ENCODE results near the gene PHACTR2. TPM values are rescaled to one million over a fixed set of nuclear protein-coding genes. Genes with fewer than 3 reads are reported as not detected.
"Not testable (repeated sequence)": the region's sequence is repeated elsewhere in the genome, so short reads cannot be mapped to it uniquely, and the experiment has no call there.

Gene PHACTR2
- total RNA-seq, 1 experiment from 2014 or later, result 98.1 TPM

DNA sequence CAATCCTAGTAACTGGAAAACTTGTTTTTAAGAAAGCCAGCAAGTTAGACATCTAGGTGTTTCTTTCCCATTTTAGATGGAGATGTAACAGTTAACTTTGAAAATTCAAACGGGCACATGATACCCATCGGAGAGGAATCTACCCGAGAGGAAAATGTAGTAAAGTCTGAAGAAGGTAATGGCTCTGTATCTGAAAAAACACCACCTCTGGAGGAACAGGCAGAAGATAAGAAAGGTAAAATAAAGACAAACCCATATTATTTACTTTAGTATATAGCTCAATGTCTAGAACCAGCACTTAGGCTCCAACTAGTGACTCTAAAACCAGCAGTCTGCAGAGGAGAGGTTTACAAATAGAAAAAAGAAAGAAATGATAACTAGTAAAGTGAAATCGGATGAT lies 75.9 kb downstream of the PHACTR2 start:
- no peak for DNase-seq (ENCODE audit: low spot score)
- in situ Hi-C loops (cut with HindIII; ENCODE audit: low sequenced_read_pairs), result no loop called here

DNA sequence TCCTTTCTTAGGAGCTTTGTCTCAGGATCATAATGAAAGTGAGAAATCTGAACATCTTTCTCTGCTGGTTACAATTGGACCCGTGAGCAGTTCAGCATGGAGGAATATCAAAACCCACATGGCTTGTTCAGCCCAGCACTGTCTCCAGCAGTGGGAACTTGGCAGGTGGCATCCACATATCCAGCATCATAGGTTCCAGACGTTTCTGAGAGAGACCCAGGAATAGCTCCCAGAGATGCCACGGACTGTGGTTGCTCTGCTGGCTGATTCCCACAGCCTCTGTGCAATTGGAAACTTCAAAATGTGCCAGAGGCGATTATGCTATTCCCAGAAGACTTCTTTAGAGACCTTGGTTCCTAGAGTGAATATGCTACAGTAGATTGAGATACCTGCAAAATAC lies 76.4 kb downstream of the PHACTR2 start:
- in situ Hi-C loops (cut with HindIII; ENCODE audit: low sequenced_read_pairs), result no loop called here
- no peak for DNase-seq (ENCODE audit: low spot score)

DNA sequence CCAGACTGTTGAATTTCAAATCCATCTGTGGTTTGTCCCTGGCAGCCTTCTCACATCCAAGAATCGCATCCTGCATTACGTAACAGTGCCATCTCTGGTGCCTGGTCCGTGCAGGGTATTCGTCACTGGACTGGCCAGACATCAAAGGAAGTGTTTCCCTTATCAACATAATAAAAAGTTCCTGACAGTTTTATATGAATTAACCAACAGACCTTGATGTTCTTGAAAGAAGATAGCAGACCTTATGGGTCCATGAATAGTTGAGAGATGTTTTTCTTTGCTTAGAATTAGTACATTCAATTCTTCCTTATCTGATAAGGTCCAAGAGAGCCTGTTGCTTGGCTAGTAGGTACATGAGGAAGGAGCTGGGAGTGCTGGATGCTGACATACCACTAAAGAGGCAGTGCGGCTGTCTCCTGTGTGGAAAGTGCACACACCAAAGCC lies 77.6 kb downstream of the PHACTR2 start:
- in situ Hi-C loops (cut with HindIII; ENCODE audit: low sequenced_read_pairs), result no loop called here

DNA sequence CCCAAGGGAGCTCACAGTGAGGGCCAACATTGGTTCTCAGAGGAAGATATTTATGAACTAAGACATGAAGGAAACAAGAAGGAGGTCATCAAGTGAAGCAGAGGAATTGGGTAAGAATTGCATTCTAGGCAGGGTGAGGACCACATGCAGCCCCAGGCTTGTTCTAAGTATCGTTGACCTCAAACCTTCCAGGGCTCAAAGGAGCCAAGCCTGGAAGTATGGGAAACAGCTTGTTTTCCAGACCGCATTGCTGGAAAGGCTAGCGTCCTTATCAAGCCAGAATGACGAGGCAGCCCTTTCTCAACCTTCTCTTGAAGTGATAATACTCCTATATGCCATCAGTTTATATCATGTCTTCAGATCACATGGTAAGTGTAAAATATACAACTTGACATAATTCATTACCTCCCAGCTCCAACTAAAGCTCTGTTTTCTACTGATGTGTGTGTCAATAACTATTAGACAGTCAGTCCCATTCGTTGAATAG lies 79.6 kb downstream of the PHACTR2 start:
- in situ Hi-C loops (cut with HindIII; ENCODE audit: low sequenced_read_pairs), result no loop called here
- DNase-seq (ENCODE audit: low spot score), result no peak

More for the DNA sequence above, 77.6 kb downstream of the PHACTR2 start:
- no peak for DNase-seq (ENCODE audit: low spot score)

DNA sequence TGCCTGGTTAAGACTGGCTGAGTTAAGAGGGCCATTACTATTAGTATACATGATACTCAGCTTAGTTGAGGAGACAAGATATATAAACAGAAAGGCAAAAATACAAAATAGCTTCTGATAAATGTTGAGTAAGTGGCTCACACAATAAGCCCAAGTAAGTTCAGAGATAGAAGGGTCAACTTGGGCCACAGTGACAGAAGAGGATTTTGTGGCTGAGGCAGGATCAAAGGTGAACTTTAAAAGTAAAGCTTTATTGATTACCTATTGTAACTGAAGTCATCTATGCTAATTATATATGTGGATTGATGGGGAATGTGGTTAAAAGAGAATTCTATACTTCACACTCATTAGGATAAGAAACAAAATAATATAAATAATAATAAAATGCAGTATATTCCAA lies 80.8 kb downstream of the PHACTR2 start:
- DNase-seq (ENCODE audit: low spot score), result no peak
- in situ Hi-C loops (cut with HindIII; ENCODE audit: low sequenced_read_pairs), result no loop called here

DNA sequence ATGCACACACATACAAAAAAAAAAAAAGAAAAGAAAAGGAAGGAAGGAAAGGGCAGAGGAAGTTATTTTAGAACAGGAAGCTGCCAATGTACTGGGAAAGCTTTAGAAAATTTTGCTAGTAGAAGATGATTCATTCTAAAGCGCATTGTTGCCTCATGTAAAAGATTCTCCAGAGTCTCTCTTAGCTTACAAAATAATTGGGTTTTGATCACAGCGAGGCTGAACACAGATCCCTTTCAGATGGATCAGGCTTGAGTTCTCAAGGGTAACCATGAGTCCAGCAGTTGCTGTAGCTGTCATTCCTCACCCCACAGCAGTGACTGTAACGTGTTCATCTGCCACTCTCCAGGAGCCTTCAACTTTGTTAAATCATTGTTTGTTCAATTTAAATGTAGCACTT lies 81.9 kb downstream of the PHACTR2 start:
- in situ Hi-C loops (cut with HindIII; ENCODE audit: low sequenced_read_pairs), result no loop called here
- no peak for DNase-seq (ENCODE audit: low spot score)

DNA sequence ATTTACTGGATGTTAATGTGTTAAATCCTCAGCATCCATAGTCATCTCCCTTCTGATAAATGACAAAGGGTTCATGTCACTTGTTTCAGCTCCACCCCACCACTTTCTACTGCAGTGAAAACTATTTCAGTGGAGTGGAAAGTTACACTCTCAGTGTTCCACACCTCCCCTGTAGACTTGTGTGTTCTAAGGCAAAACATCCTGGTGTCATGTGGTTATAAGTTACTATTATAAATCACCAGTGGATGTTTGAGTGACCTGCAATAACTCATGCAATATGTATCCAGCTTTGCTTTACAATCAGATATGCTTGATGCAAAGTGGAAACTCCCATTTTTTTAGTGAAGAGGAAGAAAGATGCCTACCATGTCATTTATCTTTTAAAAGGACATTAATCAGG lies 83.3 kb downstream of the PHACTR2 start:
- DNase-seq (ENCODE audit: low spot score), result no peak
- in situ Hi-C loops (cut with HindIII; ENCODE audit: low sequenced_read_pairs), result no loop called here

DNA sequence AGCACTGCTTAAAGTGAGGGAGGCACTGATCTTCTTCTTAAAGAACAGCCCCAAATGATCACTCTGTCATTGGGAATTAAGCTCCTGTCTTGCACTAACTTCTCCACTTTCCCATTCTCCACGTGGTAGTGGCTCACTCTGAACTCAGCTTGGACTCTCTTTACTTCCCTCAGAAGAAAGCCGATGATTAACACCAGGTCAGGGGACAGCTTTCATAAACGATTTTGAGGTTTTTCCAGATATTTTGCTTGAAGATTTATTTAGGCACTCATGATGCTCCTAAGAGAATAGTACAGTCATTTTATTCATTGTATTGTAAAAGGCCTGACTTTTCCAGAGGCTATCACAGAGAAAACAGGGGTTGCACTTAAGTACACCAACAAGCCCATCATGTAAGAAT lies 84.4 kb downstream of the PHACTR2 start:
- DNase-seq (ENCODE audit: low spot score), result no peak
- in situ Hi-C loops (cut with HindIII; ENCODE audit: low sequenced_read_pairs), result no loop called here

DNA sequence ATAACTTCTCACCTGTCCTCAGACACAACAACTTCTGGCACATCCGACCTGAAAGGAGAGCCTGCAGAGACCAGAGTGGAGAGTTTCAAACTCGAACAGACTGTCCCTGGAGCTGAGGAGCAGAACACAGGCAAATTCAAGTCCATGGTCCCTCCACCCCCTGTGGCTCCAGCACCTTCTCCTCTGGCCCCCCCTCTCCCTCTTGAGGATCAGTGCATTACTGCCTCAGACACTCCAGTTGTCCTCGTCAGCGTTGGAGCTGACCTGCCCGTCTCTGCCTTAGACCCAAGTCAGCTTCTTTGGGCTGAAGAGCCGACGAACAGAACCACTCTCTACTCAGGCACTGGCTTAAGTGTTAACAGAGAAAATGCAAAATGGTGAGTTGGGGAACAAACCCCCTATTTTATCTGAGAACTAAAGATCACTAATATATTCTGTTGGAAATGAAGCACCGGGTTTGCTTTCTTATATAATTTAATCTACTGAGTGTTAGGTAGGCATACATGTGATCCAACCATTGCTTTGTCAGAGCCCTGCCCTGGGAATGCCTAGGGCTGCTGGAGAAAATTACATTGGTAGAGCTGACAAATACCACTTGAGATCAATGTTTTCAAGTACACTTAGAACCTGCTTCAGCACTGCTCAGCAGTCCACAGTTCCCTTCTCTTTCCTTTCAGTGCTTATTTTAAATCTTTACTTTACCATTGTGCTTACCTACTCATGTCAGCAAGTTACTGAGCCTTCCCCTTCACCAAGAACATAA lies 87.8 kb downstream of the PHACTR2 start:
- in situ Hi-C loops (cut with HindIII; ENCODE audit: low sequenced_read_pairs), result no loop called here
- no peak for DNase-seq (ENCODE audit: low spot score)

DNA sequence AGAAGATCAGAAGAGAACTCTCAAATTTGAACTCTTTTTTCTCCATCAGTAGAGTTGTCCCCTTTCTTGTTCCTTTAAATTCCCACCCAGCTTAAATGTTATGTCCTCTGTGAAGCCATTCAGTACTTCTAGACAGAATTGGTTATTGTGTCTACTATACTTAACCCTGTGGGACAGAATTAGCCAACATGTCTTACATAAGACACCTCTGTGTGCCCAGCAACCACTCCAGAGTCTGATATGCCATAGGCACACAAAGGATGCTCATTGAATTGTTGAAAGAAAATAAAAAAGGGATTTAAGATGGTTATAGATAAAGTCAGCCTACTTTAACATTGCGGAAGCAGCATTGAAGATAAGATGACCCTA lies 88.4 kb downstream of the PHACTR2 start:
- DNase-seq (ENCODE audit: low spot score), result no peak
- in situ Hi-C loops (cut with HindIII; ENCODE audit: low sequenced_read_pairs), result no loop called here

DNA sequence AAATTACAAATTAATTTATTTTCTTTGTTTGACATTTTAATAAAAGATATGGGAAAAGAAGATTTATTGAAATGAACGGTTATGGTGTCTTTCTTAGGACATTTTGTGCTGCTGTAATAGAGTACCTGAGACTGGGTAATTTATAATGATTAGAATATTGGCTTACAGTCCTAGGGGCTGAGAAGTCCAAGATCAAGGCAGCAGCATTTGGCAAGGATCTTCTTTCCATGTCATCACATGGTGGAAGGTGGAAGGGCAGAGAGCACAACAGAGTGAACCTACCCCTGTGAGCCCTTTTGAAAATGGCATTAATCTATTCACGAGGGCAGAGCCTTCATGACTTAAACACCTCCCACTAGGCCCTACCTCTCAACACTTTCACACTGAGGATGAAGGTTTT lies 89.7 kb downstream of the PHACTR2 start:
- in situ Hi-C loops (cut with HindIII; ENCODE audit: low sequenced_read_pairs), result no loop called here
- DNase-seq (ENCODE audit: low spot score), result no peak

DNA sequence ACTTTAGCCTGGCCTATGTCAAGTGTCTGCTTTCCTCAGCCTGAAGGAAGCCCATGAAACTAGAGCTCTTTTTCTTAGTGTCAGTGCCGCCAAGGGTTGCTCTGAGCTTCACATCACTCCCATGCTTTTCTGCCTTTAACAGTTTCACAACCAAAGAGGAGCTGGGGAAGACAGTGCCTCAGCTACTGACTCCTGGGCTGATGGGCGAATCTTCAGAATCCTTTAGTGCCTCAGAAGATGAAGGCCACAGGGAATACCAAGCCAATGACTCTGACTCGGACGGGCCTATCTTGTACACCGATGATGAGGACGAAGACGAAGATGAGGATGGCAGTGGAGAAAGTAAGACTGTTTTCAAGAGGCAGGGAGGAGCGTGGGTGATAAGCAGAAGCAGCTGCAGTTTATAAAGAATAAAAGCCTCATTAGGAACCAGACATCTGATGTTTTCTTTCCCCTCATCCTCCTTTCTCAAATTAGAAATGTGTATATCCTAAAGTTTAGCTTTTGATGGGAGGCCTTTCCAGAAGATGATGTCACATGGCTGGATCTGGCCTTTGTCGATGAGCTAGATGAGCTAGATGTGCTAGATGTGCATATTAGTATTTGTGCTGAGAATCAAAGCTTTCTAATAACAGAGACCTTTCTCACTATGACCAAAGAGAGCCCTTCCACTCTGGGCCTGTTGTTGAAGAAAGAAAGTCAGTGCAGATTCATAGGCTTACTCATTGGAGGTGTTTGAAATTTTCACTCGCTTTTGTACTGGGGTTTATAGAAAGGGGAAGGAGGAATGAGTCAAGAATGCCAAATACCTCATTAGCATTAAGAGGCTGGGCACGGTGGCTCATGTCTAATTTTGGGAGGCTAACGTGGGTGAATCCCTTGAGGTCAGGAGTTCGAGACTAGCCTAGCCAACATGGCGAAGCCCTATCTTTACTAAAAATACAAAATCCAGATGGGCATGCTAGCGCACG lies 94.6 kb downstream of the PHACTR2 start:
- no peak for DNase-seq (ENCODE audit: low spot score)
- in situ Hi-C loops (cut with HindIII; ENCODE audit: low sequenced_read_pairs), result no loop called here

DNA sequence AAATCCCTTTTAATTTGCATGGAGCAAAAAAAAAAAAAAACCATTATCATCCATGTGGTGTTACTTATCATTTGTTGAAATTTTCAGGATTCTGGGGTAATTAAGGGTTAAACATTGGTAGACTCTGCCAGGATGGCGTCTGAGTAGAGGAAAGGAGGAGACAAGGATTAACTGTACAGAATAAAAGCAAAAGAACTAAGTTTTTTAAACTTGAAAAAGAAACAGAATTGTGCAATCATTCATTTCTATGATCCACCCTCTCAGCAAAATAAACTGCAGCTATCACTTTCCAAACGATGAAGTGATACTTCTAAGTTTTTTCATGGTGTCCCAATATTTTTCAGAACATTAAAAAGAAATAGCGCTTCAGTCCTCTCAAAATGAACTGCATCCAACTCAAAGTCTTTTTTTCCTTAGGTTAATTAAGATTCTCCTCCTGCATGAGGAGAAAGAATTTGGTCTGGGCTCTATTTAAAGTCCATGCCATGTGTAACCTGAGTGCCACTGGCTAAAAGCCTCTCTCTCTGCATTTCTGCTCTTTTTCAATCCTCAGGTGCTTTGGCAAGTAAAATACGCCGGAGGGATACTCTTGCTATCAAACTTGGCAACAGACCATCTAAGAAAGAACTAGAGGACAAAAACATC lies 95.9 kb downstream of the PHACTR2 start:
- DNase-seq (ENCODE audit: low spot score), result no peak
- in situ Hi-C loops (cut with HindIII; ENCODE audit: low sequenced_read_pairs), result no loop called here

DNA sequence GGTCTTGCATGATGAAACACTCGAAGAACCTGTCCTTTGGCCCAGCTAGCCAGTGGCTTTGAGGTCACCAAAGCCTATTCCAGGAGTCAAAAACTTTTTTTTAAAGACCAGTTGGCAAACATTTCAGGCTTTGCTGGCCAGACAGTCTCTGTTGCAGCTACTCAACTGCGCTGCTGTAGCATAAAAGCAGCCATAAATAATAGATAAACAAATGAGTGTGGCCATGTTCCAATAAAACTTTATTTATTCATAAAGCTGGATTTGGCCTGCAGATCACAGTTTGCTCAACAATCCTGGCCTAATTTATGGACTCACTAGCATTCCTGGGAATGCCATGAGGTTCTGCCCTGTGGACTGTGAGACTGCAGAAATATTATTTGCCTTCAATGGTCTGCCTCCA lies 96.6 kb downstream of the PHACTR2 start:
- in situ Hi-C loops (cut with HindIII; ENCODE audit: low sequenced_read_pairs), result no loop called here
- no peak for DNase-seq (ENCODE audit: low spot score)

DNA sequence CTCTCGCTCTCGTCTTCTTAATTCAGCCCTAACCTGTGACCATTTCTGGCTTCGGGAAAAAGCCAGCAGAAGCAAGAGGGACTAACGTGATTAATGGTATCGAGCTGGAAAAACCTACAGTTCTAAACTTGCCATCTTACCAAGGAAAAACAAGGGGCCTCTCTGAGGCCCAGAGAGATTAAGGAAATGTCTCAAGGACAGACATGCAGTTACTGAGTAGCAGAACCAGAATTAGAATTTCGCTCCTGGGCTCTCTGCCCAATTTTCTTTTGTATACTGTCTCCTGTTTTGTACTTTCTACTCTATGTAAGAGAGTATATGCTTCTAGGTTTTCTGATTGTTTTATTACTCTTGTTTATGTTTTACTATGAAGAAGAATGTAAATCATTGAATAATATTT lies 97.6 kb downstream of the PHACTR2 start:
- in situ Hi-C loops (cut with HindIII; ENCODE audit: low sequenced_read_pairs), result no loop called here

DNA sequence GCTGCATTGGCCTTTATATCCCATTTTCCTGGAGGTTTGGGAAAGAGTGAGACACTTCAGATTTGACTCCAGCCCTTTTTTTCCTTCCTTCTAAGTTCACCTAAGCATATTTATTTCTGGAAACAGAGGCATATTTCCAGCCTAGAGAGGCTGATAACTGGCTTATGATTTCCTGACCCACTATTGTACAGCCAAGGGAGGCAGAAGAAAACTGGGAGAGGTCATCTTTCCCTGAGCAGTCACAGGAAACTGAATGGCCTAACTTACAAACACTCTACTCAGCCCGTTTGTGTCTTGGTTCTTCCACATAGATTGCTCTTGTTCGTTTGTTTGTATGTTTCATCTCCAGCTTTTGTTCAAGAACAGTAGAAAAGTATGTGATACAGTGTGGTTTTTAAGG lies 101.2 kb downstream of the PHACTR2 start:
- in situ Hi-C loops (cut with HindIII; ENCODE audit: low sequenced_read_pairs), result no loop called here
- DNase-seq (ENCODE audit: low spot score), result no peak

More for the DNA sequence above, 97.6 kb downstream of the PHACTR2 start:
- DNase-seq (ENCODE audit: low spot score), result no peak

DNA sequence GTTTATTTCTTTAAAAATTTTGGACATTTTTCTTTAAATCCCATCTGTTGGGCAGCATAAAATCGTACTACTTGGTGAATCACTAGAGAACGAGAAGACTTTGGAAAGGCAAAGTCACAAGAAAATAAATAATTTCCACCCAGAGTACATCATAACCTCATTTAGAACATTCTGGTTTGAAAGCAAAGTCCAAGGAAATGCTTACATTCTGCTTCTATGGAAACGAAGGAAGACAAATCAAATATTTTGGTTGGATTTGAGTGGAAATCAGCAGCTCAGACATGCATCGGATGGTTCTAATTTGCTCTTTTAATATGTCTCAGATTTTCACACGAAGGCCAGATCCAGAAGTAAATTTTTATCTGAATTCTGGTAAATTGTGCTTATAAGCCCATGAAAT lies 104.7 kb downstream of the PHACTR2 start:
- in situ Hi-C loops (cut with HindIII; ENCODE audit: low sequenced_read_pairs), result no loop called here
- DNase-seq (ENCODE audit: low spot score), result no peak

DNA sequence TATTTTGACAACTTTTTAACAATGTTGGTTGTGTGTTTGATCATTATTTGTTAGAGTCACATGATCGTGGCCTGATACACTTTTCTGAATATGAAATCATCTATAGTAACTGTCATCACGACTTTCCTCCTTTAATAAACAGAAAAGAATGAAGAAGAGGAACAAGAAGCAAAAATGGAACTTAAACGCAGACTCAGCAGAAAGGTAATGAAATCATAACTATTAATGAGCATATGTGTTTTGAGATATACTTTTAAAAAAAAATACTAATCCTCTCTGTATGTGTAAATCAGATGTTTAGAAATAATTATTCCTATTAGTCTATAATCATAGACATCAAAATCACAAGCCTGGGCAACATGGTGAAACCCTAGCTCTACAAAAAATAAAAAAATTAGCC lies 105.3 kb downstream of the PHACTR2 start:
- in situ Hi-C loops (cut with HindIII; ENCODE audit: low sequenced_read_pairs), result no loop called here
- DNase-seq (ENCODE audit: low spot score), result no peak

DNA sequence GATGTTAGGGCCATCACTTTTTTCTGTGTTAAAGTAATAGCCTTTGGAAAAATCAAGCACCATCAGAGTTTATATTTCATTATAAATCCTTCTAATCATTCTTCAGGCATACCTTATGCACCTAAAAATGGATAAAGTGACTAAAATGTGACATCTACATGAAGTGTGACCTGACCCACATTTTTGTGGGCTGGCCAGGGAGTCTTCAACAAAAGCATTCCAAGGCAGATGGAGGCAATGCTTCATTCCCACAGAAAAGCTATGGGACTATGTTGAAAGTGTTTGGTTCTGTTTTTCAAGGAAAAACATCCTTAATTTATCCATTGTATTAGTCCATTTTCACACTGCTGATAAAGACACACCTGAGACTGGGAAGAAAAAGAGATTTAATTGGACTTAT lies 106.6 kb downstream of the PHACTR2 start:
- in situ Hi-C loops (cut with HindIII; ENCODE audit: low sequenced_read_pairs), result no loop called here
- DNase-seq (ENCODE audit: low spot score), result no peak

DNA sequence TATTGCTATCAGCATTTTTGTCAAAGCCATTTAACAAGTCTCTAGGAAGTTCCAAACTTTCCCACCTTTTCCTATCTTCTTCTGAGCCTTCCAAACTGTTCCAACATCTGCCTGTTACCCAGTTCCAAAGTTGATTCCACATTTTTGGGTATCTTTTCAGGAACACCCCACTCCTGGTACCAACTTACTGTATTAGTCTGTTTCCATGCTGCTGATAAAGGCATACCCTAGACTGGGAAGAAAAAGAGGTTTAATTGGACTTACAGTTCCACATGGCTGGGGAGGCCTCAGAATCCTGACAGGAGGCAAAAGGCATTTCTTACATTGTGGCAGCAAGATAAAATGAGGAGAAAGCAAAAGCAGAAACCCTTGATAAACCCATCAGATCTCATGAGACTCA lies 108.6 kb downstream of the PHACTR2 start:
- in situ Hi-C loops (cut with HindIII; ENCODE audit: low sequenced_read_pairs); DNase-seq (ENCODE audit: low spot score): not testable (repeated sequence)

All from G401 (cell line).